ENCODE measurements around the gene CASTOR2. TPM values are rescaled to one million over a fixed set of nuclear protein-coding genes. Genes with fewer than 3 reads are reported as not detected.
A peak's percentile ranks its signal among the peaks of the same experiment; 100 is the strongest.
"Not testable (repeated sequence)": the region's sequence is repeated elsewhere in the genome, so short reads cannot be mapped to it uniquely, and the experiment has no call there.

CASTOR2 gene
- total RNA-seq, 1 donor from 2014 or later: 79.8 TPM

DNA sequence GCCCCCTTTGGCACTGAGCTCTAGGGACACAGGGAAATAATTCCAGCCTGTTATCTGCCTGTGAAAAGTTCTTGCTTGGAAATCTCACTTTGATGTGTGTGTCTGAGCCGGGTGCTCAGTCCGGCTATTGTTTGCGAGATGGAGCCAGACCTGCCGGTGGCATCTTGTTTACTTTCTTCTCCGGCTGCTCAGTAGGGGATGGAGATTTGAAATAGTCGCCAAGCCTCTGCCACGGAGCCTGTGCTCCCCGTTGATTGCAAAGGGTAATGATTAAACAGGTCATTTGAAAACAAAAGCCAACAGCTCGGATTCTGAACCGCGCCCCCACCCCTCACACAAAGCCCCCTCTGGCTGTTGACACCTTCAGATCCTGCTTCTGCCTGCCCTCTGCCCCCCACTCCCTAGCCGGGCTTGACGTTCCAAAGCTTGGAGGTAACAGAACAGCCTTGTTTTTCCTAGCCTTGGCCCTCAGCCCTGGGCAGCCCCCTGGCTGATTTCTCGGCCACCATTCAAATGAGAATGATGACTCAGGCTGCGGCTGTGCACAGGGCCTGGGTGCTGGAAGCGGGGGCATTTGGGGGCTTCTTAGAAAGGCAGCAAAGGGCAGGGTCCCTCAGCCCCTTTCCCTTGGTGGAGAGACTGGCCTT is 1.8 kb downstream of the CASTOR2 start:
- H3K36me3 Mint-ChIP-seq (ENCODE audit: insufficient read depth); H3K4me3 Mint-ChIP-seq (ENCODE audit: low read depth); H3K4me1 Mint-ChIP-seq (ENCODE audit: low read depth); DNase-seq (ENCODE audit: low spot score, unreplicated experiment); H3K27ac Mint-ChIP-seq; H3K9me3 Mint-ChIP-seq (ENCODE audit: low read depth); H3K27me3 Mint-ChIP-seq: not testable (repeated sequence)

- H3K9me3 Mint-ChIP-seq (ENCODE audit: low read depth); H3K4me3 Mint-ChIP-seq (ENCODE audit: low read depth); H3K36me3 Mint-ChIP-seq (ENCODE audit: insufficient read depth): not testable (repeated sequence)
These were observed 2.4 kb downstream of the CASTOR2 start for GRCh38 chr7:74966909-74967308.

DNA sequence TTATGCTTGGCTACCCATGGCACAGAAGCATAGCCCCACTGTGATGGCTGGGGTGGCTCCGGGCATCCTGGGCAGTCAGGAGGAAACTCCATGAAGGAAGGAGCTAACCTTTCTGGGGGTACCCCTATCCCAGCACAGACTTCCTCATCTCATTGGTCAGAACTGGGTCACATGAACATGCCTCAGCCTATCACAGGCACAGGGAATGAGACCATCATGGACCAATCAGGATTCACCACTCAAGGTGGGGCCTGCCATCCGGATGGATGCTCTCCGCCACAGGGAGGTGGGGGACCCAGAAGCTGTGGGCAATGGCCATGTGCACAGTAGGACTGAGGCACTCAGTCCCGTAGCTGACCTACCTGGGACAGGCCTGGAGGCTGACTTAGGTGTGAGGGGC is 6.9 kb downstream of the CASTOR2 start:
- H3K9me3 Mint-ChIP-seq (ENCODE audit: low read depth); DNase-seq (ENCODE audit: low spot score, unreplicated experiment); H3K36me3 Mint-ChIP-seq (ENCODE audit: insufficient read depth); H3K27me3 Mint-ChIP-seq; H3K4me1 Mint-ChIP-seq (ENCODE audit: low read depth); H3K27ac Mint-ChIP-seq; H3K4me3 Mint-ChIP-seq (ENCODE audit: low read depth): not testable (repeated sequence)

More at GRCh38 chr7:74966909-74967308, 2.4 kb downstream of the CASTOR2 start:
- not testable (repeated sequence) for DNase-seq (ENCODE audit: low spot score, unreplicated experiment); H3K27me3 Mint-ChIP-seq; H3K27ac Mint-ChIP-seq; H3K4me1 Mint-ChIP-seq (ENCODE audit: low read depth)

- H3K36me3 Mint-ChIP-seq (ENCODE audit: insufficient read depth): not testable (repeated sequence)
These were observed 7.9 kb downstream of the CASTOR2 start for GRCh38 chr7:74972377-74972776.

GRCh38 chr7:74975959-74976358 is 11.5 kb downstream of the CASTOR2 start:
- not testable (repeated sequence) for H3K36me3 Mint-ChIP-seq (ENCODE audit: insufficient read depth); H3K4me3 Mint-ChIP-seq (ENCODE audit: low read depth); H3K27ac Mint-ChIP-seq; H3K9me3 Mint-ChIP-seq (ENCODE audit: low read depth); H3K4me1 Mint-ChIP-seq (ENCODE audit: low read depth); H3K27me3 Mint-ChIP-seq; DNase-seq (ENCODE audit: low spot score, unreplicated experiment)

More at GRCh38 chr7:74972377-74972776, 7.9 kb downstream of the CASTOR2 start:
- H3K4me3 Mint-ChIP-seq (ENCODE audit: low read depth); H3K4me1 Mint-ChIP-seq (ENCODE audit: low read depth); DNase-seq (ENCODE audit: low spot score, unreplicated experiment); H3K9me3 Mint-ChIP-seq (ENCODE audit: low read depth); H3K27me3 Mint-ChIP-seq; H3K27ac Mint-ChIP-seq: not testable (repeated sequence)

DNA sequence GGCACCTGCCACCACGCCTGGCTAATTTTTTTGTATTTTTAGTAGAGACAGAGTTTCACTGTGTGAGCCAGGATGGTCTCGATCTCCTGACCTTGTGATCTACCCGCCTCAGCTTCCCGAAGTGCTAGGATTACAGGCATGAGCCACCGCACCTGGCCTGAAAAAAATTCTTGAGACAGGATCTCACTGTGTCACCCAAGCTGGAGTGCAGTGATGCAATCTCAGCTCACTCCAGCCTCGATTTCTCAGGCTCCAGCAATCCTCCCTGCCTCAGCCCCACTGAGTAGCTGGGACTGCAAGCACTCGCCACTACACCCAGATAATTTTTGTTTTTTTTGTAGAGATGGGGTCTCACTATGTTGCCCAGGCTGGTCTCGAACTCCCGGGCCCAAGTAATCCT is 13.0 kb downstream of the CASTOR2 start:
- not testable (repeated sequence) for H3K4me1 Mint-ChIP-seq (ENCODE audit: low read depth); H3K27me3 Mint-ChIP-seq; H3K9me3 Mint-ChIP-seq (ENCODE audit: low read depth); DNase-seq (ENCODE audit: low spot score, unreplicated experiment); H3K4me3 Mint-ChIP-seq (ENCODE audit: low read depth); H3K27ac Mint-ChIP-seq; H3K36me3 Mint-ChIP-seq (ENCODE audit: insufficient read depth)

DNA sequence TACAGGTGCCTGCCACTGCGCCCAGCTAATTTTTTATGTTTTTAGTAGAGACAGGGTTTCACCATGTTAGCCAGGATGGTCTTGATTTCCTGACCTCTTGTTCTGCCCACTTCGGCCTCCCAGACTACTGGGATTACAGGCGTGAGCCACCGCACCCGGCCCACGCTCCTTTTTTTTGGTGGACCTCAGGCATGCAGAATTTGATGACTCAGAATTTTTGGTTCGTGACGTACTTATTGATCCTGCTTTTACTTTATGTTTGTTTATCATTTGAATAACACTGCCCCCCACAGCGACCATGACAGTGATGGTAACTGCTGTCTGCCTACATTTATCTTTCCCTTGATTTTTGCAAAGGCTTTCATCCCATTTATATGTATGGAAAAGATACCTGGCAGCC is 23.9 kb downstream of the CASTOR2 start:
- DNase-seq (ENCODE audit: low spot score, unreplicated experiment); H3K9me3 Mint-ChIP-seq (ENCODE audit: low read depth); H3K4me3 Mint-ChIP-seq (ENCODE audit: low read depth); H3K36me3 Mint-ChIP-seq (ENCODE audit: insufficient read depth); H3K27me3 Mint-ChIP-seq: not testable (repeated sequence)
- H3K4me1 Mint-ChIP-seq (ENCODE audit: low read depth): peaks cover 11% of the 10 kb centered on the region
- H3K27ac Mint-ChIP-seq: peak overlapping the region; percentile 77

DNA sequence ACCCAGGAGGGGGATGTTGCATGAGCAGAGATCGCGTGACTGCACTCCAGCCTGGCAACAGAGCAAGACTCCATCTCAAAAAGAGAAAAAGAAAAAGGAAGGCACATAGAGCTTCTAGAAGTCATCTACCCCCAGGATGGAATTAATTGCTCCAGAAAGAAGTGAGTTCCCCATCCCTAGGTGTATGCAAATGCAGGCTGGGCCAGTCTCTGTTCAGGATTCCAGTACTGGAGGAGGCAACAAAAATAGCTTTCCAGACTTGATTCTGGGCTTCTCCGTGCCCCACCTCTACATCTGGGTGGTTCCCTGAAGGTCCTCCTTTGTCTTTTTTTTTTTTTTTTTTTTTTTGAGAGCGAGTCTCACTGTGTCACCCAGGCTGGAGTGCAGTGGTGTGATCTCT is 28.6 kb downstream of the CASTOR2 start:
- Mint-ChIP-seq H3K36me3 (ENCODE audit: insufficient read depth) (peaks cover 4% of the 10 kb centered on the region), H3K4me3 (ENCODE audit: low read depth) (no peak overlapping the region), H3K27me3 (no peaks in the 10 kb centered on the region), H3K4me1 (ENCODE audit: low read depth) (peaks cover 39% of the 10 kb centered on the region), H3K9me3 (ENCODE audit: low read depth) (no peaks in the 10 kb centered on the region), H3K27ac (peak overlapping the region; percentile 99)
- TF ChIP-seq CTCF (IDR thresholded peaks at IDR 0.05; ENCODE audit: unreplicated experiment): no peak
- no peak for DNase-seq (ENCODE audit: low spot score, unreplicated experiment)

DNA sequence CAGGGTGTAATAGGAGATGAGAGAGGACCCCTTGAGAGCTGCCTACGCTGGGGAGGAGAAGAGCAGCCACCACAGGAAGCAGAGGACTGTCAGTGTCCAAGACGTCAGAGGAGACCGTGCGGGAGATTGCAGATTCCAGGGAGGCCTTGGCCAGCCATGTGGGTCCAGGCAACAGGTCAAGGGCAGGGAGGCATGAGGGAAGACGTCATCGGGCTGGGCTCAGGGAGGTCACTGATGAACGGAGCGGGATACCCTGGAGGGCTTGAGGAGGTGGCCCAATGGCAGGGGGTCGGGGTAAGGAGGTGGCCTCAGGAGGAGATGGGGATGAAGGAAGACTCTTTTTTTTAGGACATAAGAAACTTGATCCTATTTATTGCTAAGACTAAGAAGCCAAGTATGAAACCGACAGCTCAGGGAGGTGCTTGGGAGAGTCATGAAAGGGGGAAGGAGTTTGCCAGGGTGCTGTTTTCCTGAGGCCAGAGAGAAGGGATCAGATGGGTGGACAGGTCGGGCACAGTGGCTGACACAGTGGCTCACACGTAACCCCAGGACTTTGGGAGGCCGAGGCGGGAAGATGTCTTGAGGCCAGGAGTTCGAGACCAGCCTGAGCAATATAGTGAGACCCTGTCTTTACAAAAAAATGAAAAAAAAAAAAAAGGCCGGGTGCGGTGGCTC is 30.5 kb downstream of the CASTOR2 start:
- not testable (repeated sequence) for H3K9me3 Mint-ChIP-seq (ENCODE audit: low read depth); H3K27me3 Mint-ChIP-seq; H3K36me3 Mint-ChIP-seq (ENCODE audit: insufficient read depth); H3K4me3 Mint-ChIP-seq (ENCODE audit: low read depth); DNase-seq (ENCODE audit: low spot score, unreplicated experiment)
- Mint-ChIP-seq H3K4me1 (ENCODE audit: low read depth) (peaks cover 44% of the 10 kb centered on the region), H3K27ac (peak overlapping the region; percentile 99)

- not testable (repeated sequence) for H3K27me3 Mint-ChIP-seq; DNase-seq (ENCODE audit: low spot score, unreplicated experiment)
- peaks cover 44% of the 10 kb centered on the region for H3K4me1 Mint-ChIP-seq (ENCODE audit: low read depth)
These were observed 31.9 kb downstream of the CASTOR2 start for GRCh38 chr7:74996361-74996760.

DNA sequence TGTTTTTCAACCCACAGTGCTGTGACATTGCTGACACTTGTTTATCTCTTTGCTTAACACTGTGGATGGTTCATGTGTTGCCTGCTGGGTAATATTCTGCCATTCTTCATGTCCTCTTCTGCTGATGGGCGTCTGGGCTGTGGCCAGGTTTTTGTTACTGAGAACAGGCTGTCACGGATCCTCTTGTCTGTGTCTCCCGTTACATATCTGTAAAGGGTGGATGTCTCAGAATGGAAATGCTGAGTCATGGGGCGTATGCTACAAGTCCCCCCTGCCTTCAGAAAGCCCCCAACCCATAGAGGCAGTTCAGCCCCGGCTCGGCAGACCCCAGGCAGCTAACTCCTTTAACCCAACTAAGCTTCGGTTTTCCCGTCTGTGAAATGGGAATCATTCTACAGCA is 33.3 kb downstream of the CASTOR2 start:
- not testable (repeated sequence) for H3K36me3 Mint-ChIP-seq (ENCODE audit: insufficient read depth); H3K9me3 Mint-ChIP-seq (ENCODE audit: low read depth); H3K4me3 Mint-ChIP-seq (ENCODE audit: low read depth); H3K27me3 Mint-ChIP-seq; DNase-seq (ENCODE audit: low spot score, unreplicated experiment)
- H3K27ac Mint-ChIP-seq: peak overlapping the region; percentile 79
- H3K4me1 Mint-ChIP-seq (ENCODE audit: low read depth): peaks cover 40% of the 10 kb centered on the region

More at GRCh38 chr7:74996361-74996760, 31.9 kb downstream of the CASTOR2 start:
- not testable (repeated sequence) for H3K9me3 Mint-ChIP-seq (ENCODE audit: low read depth); H3K36me3 Mint-ChIP-seq (ENCODE audit: insufficient read depth); H3K4me3 Mint-ChIP-seq (ENCODE audit: low read depth)
- peak overlapping the region; percentile 77 for H3K27ac Mint-ChIP-seq

DNA sequence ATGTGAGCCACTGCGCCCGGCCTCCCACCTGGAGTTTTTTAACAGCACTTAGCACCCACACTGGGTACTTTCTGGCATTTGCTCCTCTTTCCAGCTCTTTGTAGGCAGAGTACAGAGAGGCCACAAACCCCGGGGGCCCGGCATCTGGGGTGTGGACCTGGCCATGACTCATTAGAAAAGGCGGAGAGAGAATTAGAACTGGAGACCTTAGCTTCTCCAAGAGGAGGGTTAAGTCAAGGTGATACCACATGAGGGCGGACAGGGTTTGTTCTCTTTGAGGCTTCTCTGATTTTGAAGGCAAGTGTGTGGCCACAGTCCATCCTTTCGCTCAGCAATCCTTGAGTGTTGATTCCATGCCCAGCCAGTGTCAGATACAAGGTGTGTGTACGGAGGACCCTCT is 36.9 kb downstream of the CASTOR2 start:
- not testable (repeated sequence) for H3K27me3 Mint-ChIP-seq; DNase-seq (ENCODE audit: low spot score, unreplicated experiment); H3K9me3 Mint-ChIP-seq (ENCODE audit: low read depth); H3K36me3 Mint-ChIP-seq (ENCODE audit: insufficient read depth); H3K4me3 Mint-ChIP-seq (ENCODE audit: low read depth)
- H3K27ac Mint-ChIP-seq: peak overlapping the region; percentile 85
- H3K4me1 Mint-ChIP-seq (ENCODE audit: low read depth): peaks cover 19% of the 10 kb centered on the region
